Measurements from ENCODE around the gene CHAT. TPM values are rescaled to one million over a fixed set of nuclear protein-coding genes. Genes with fewer than 3 reads are reported as not detected.

The CHAT gene
- total RNA-seq, 5 donors from 2014 or later (not counting 1 experiment from before 2014, with no cell fraction given): not detected

DNA sequence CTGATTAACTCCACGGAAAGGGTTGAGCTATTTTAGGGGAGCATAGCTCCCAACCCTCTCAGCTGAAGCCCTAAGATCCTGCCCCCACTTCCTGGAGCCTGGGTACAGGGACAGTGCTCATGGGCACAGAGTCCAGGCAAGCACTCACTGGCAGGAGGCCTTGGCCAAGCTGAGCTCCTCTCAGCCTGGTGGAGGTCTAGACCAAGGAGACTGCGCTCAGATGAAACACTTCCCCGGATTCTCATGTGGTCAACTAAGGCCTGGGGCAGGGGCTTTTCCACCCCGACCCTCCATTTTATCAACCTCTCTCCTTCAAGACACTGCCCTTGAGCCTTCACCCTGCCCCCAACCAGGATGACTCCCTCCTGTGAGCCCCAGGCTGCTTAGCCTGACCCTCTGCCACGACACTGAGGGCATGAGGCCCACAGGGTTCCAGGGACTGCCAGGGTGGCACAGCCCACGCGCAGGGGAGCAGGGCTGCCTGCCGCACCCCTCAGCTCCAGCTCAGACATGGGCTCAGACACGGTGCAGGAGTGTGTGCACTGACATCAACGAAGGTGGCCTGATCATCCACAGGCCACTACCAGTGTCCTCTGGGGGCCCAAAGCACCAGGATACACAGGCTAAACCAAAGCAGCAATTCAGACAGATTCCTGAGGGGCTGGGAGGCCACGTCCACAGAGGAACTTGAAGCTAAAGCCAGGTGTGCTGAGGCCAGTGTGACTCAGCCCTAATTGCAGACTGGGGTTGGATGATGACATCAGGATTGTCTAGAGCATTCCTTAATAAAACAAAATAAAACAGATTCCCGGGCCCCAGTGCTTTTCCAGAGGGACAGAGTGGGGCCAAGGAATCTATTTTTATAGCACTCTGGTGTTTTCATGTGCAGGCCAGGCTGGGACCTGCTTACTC, 18.8 kb downstream of the CHAT start:
- H3K4me1 Mint-ChIP-seq: no peaks in the 10 kb centered on the region
- no peaks in the 10 kb centered on the region for H3K36me3 Mint-ChIP-seq
- ATAC-seq (replicated peaks in 1 of 4): no peak
- no peak overlapping the region for H3K4me3 Mint-ChIP-seq
- POLR2A ChIA-PET: no interaction called here
- 48% methylated on average over 10 of the region's 12 CpGs for WGBS (ENCODE audit: insufficient coverage)
- Histone ChIP-seq H3K36me3 (ENCODE audit: control insufficient read depth in 2 of 2, extremely low read depth in 1 of 2, insufficient read depth in 1 of 2, low read length in 1 of 2) (no peaks in the 10 kb centered on the region), H3K9me3 (no peaks in the 10 kb centered on the region), H3K4me3 (ENCODE audit: control insufficient read depth in 1 of 2, extremely low read depth in 1 of 2, low read length in 1 of 2) (no peak overlapping the region), H3K27me3 (replicated peaks in 1 of 2; ENCODE audit: control insufficient read depth in 2 of 2, extremely low read depth in 1 of 2, insufficient read depth in 2 of 2, low read length in 1 of 2) (peaks cover 2 to 8% of the 10 kb centered on the region in 2 experiments), H3K4me1 (ENCODE audit: control insufficient read depth in 1 of 2, extremely low read depth in 1 of 2, insufficient read depth in 2 of 2, low read length in 2 of 2) (no peaks in the 10 kb centered on the region), H3K27ac (ENCODE audit: low read length) (no peak overlapping the region)
- H3K27me3 Mint-ChIP-seq: peaks cover 0 to 5% of the 10 kb centered on the region in 2 donors
- no peak overlapping the region for H3K27ac Mint-ChIP-seq
- DNase-seq: no peak
- H3K9me3 Mint-ChIP-seq: no peaks in the 10 kb centered on the region
- CTCF ChIA-PET: no interaction called here

DNA sequence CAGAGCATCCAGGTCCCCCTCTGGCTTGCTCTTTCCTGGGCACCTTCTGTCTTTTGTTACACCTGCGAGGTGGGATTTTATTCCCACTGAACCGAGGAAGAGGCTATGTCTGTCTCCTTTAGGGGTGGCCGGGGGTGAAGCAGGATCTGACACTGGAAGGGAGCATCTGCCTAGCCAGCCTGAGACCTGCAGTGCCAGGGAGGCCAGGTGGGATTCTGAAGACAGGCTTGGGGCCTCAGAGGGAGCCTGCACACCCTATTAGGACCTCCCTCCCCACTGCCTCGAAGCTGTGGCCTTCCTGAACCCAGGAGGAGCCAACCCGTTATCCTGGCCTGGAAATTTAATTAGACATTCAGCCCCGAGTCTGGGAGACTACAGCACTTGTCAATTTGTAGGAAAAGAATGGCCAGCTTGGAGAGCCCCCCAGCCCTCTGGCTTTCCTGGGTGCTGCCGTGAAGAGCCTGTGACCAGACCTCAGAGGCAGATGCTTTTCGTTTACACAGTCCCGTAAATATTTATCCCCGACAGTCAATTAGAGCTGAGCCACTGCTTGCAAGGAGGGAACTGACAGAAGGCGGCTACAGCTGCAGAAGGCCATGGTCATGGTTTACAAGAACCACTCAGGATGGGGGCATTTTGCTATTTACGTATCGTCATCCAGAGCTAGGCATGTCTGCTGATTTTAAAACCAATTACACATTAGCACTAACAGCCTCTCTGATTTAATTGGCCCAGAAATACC, 19.7 kb downstream of the CHAT start:
- no peak overlapping the region for H3K4me3 Mint-ChIP-seq
- H3K36me3 Mint-ChIP-seq: no peaks in the 10 kb centered on the region
- H3K9me3 Mint-ChIP-seq: no peaks in the 10 kb centered on the region
- CTCF ChIA-PET: no interaction called here
- no peak overlapping the region for H3K27ac ChIP-seq (ENCODE audit: low read length)
- no peaks in the 10 kb centered on the region for H3K4me1 ChIP-seq (ENCODE audit: control insufficient read depth in 1 of 2, extremely low read depth in 1 of 2, insufficient read depth in 2 of 2, low read length in 2 of 2)
- H3K27ac Mint-ChIP-seq: no peak overlapping the region
- H3K27me3 ChIP-seq (replicated peaks in 1 of 2; ENCODE audit: control insufficient read depth in 2 of 2, extremely low read depth in 1 of 2, insufficient read depth in 2 of 2, low read length in 1 of 2): peaks cover 2 to 8% of the 10 kb centered on the region in 2 experiments
- POLR2A ChIA-PET: no interaction called here
- WGBS (ENCODE audit: insufficient coverage): 65% methylated on average over 8 of the region's 13 CpGs
- H3K4me3 ChIP-seq (ENCODE audit: control insufficient read depth in 1 of 2, extremely low read depth in 1 of 2, low read length in 1 of 2): no peak overlapping the region
- DNase-seq (no peak), ATAC-seq (replicated peaks in 1 of 4) (no peak)
- H3K36me3 ChIP-seq (ENCODE audit: control insufficient read depth in 2 of 2, extremely low read depth in 1 of 2, insufficient read depth in 1 of 2, low read length in 1 of 2): no peaks in the 10 kb centered on the region
- peaks cover 0 to 3% of the 10 kb centered on the region in 2 donors for H3K27me3 Mint-ChIP-seq
- no peaks in the 10 kb centered on the region for H3K4me1 Mint-ChIP-seq
- H3K9me3 ChIP-seq: no peaks in the 10 kb centered on the region

DNA sequence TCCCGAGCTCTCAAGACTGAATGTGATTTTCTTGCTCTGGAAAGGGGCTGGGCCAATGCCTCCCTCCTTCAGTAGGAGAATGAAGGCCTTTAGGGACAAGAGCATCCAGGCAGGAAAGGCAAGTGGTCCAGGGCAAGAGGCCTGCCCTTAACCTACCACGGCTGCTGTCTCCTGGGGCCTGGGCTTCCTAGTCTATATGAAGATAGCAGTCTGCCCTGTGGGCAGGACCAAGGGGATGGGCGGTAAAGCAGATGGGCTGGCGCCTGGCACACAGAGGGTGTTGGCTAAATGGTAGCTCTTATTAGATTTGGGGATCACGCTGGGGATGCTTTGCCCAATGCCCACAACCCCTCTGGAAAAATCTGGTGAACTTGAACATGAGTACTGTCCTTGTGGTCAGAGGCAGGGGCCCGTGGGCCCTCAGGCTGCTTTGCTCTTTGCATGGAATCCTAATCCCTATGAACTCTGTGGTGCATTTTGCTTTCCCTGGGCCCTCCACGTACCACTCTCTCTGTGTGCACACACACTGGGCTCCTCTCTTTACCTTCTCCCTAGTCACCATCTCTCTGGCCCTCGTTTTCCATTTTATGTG, 20.3 kb downstream of the CHAT start:
- H3K4me1 Mint-ChIP-seq: no peaks in the 10 kb centered on the region
- H3K9me3 ChIP-seq: no peaks in the 10 kb centered on the region
- ChIA-PET POLR2A (no interaction called here), CTCF (no interaction called here)
- DNase-seq: peak in 1 of 35 experiments; percentile 11
- no peak overlapping the region for H3K27ac ChIP-seq (ENCODE audit: low read length)
- peaks cover 0 to 3% of the 10 kb centered on the region in 2 donors for H3K27me3 Mint-ChIP-seq
- no peak for ATAC-seq (replicated peaks in 1 of 4)
- H3K4me3 ChIP-seq (ENCODE audit: control insufficient read depth in 1 of 2, extremely low read depth in 1 of 2, low read length in 1 of 2): no peak overlapping the region
- H3K36me3 Mint-ChIP-seq: no peaks in the 10 kb centered on the region
- H3K4me3 Mint-ChIP-seq: no peak overlapping the region
- no peaks in the 10 kb centered on the region for H3K36me3 ChIP-seq (ENCODE audit: control insufficient read depth in 2 of 2, extremely low read depth in 1 of 2, insufficient read depth in 1 of 2, low read length in 1 of 2)
- peaks cover 2 to 11% of the 10 kb centered on the region in 2 experiments for H3K27me3 ChIP-seq (replicated peaks in 1 of 2; ENCODE audit: control insufficient read depth in 2 of 2, extremely low read depth in 1 of 2, insufficient read depth in 2 of 2, low read length in 1 of 2)
- H3K4me1 ChIP-seq (ENCODE audit: control insufficient read depth in 1 of 2, extremely low read depth in 1 of 2, insufficient read depth in 2 of 2, low read length in 2 of 2): no peaks in the 10 kb centered on the region
- WGBS (ENCODE audit: insufficient coverage): 79% methylated on average over 5 of the region's 8 CpGs
- no peaks in the 10 kb centered on the region for H3K9me3 Mint-ChIP-seq
- no peak overlapping the region for H3K27ac Mint-ChIP-seq

DNA sequence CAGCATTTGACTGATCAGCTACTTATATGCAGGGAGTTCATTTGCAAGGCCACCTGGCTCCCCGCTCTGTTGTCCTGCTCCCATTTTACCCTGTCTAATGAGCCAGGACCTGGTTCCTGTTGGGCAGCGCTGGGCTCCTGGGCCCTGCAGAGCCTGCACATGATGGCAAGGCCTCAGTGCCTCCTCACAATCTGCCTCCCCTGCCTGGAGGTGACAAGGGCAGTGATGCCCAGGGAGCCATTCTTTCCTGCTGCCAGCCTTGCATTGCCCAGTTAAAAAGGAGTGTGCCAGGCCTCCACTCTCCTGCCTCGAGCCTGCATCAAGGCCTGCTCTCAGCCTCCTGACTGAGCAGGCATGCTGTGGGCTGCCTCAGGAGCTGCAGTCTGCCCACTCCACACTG, 28.5 kb downstream of the CHAT start:
- DNase-seq: no peak
- no peaks in the 10 kb centered on the region for H3K4me1 Mint-ChIP-seq
- no peak for ATAC-seq (replicated peaks in 1 of 4)
- Histone ChIP-seq H3K4me3 (ENCODE audit: control insufficient read depth in 1 of 2, extremely low read depth in 1 of 2, low read length in 1 of 2) (no peak overlapping the region), H3K4me1 (ENCODE audit: control insufficient read depth in 1 of 2, extremely low read depth in 1 of 2, insufficient read depth in 2 of 2, low read length in 2 of 2) (no peaks in the 10 kb centered on the region), H3K27ac (ENCODE audit: low read length) (no peak overlapping the region), H3K36me3 (ENCODE audit: control insufficient read depth in 2 of 2, extremely low read depth in 1 of 2, insufficient read depth in 1 of 2, low read length in 1 of 2) (no peaks in the 10 kb centered on the region), H3K9me3 (no peaks in the 10 kb centered on the region), H3K27me3 (replicated peaks in 1 of 2; ENCODE audit: control insufficient read depth in 2 of 2, extremely low read depth in 1 of 2, insufficient read depth in 2 of 2, low read length in 1 of 2) (peaks cover 2 to 53% of the 10 kb centered on the region in 2 experiments)
- ChIA-PET CTCF (no interaction called here), POLR2A (no interaction called here)
- H3K4me3 Mint-ChIP-seq: no peak overlapping the region
- no peaks in the 10 kb centered on the region for H3K9me3 Mint-ChIP-seq
- WGBS (ENCODE audit: insufficient coverage): 72% methylated on average over 3 of the region's 3 CpGs
- H3K27me3 Mint-ChIP-seq: peaks cover 27 to 48% of the 10 kb centered on the region in 2 donors
- H3K36me3 Mint-ChIP-seq: no peaks in the 10 kb centered on the region
- H3K27ac Mint-ChIP-seq: no peak overlapping the region

DNA sequence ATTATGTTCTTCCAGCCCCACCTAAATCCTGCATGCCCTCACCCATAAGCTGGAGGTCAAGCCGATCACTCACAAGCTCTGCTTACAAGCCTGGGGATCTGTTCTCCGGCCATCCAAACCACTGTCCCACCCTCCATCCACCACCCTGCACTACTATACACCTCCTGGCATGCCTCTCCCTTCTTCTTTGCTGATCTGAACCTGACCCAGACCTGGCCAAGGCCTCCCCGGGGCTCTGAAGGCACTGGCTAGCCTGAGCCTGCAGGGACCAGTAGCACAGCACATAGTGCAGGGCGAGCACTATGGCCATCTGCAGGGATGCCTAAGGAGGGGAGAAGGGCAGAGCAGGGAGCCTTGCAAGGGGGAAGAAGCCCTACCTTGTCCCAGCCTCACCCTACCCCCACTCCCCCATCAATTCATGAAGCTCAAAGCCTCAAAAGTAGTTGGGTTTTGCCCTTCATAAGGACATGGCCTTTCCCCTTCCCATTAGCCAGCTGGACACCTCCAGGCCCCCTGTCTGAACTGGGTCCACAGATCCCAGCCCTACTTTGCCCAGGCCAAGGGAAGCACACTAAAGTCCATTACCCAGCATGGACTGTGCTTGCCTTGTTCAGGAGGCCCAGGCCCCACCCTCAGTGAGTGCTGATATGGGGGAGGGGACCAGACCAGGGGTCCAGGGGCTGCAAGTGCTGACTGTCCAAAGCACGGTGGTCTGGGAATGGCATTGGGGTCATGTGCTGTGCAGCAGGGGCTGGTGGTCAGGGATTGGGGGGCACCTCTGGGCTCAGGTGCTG, 29.6 kb downstream of the CHAT start:
- no peak overlapping the region for H3K27ac ChIP-seq (ENCODE audit: low read length)
- peaks cover 27 to 51% of the 10 kb centered on the region in 2 donors for H3K27me3 Mint-ChIP-seq
- peaks cover 2 to 57% of the 10 kb centered on the region in 2 experiments for H3K27me3 ChIP-seq (replicated peaks in 1 of 2; ENCODE audit: control insufficient read depth in 2 of 2, extremely low read depth in 1 of 2, insufficient read depth in 2 of 2, low read length in 1 of 2)
- no peaks in the 10 kb centered on the region for H3K36me3 ChIP-seq (ENCODE audit: control insufficient read depth in 2 of 2, extremely low read depth in 1 of 2, insufficient read depth in 1 of 2, low read length in 1 of 2)
- H3K9me3 ChIP-seq: no peaks in the 10 kb centered on the region
- peaks cover 0 to 2% (median 0%) of the 10 kb centered on the region in 3 donors for H3K4me1 Mint-ChIP-seq
- ChIA-PET CTCF (no interaction called here), POLR2A (no interaction called here)
- no peaks in the 10 kb centered on the region for H3K4me1 ChIP-seq (ENCODE audit: control insufficient read depth in 1 of 2, extremely low read depth in 1 of 2, insufficient read depth in 2 of 2, low read length in 2 of 2)
- H3K36me3 Mint-ChIP-seq: no peaks in the 10 kb centered on the region
- H3K4me3 ChIP-seq (ENCODE audit: control insufficient read depth in 1 of 2, extremely low read depth in 1 of 2, low read length in 1 of 2): no peak overlapping the region
- WGBS (ENCODE audit: insufficient coverage): 71% methylated on average over 3 of the region's 5 CpGs
- no peaks in the 10 kb centered on the region for H3K9me3 Mint-ChIP-seq
- no peak overlapping the region for H3K4me3 Mint-ChIP-seq
- DNase-seq: no peak
- H3K27ac Mint-ChIP-seq: no peak overlapping the region
- no peak for ATAC-seq (replicated peaks in 1 of 4)

All from T-cell (primary cell).